ENCODE measurements around the gene OPHN1. TPM values are rescaled to one million over a fixed set of nuclear protein-coding genes. Genes with fewer than 3 reads are reported as not detected.

OPHN1 gene
- total RNA-seq = not detected
- 0.11 TPM for polyA plus RNA-seq (2013, experiment 1 of 2)
- polyA plus RNA-seq (2013, experiment 2 of 2) = 0.34 TPM
- 0 to 1.3 (median 0.27) reads per million in 172 experiments for total RNA-seq

GRCh38 chrX:68433155-68433980 is at the start of gene OPHN1:
TSS of gene OPHN1 (minus strand) at chrX:68433495. CDS start at chrX:68433020, 475 bp downstream.
- Histone ChIP-seq H3K36me3 (ENCODE audit: insufficient read depth, low read length) (no peaks in the 10 kb centered on the region), H3K27ac (ENCODE audit: low read depth in 1 of 2, low read length in 2 of 2) (no peak within 1 kb of the TSS), H3K9me3 (ENCODE audit: control insufficient read depth in 1 of 2, insufficient read depth in 1 of 2, low read length in 2 of 2) (peaks cover 0 to 5% of the 10 kb centered on the region in 2 experiments), H3K4me3 (ENCODE audit: low read length) (peak within 1 kb of the TSS; percentile 58), H3K27me3 (ENCODE audit: control insufficient read depth in 1 of 2, insufficient read depth in 2 of 2, low read length in 2 of 2) (peaks cover 14 to 32% of the 10 kb centered on the region in 2 experiments), H3K4me1 (ENCODE audit: insufficient read depth, low read length) (peaks cover 11% of the 10 kb centered on the region)
- no peak for TF ChIP-seq CTCF (IDR thresholded peaks at IDR 0.05)
- intact Hi-C loops (cut with DNase I, micrococcal nuclease) = no loop called here
- ATAC-seq (ENCODE audit: poor library complexity) (no peak), DNase-seq (peak in 4 of 14 experiments; percentile 1 to 31 (median 8))
- H3K9me3 Mint-ChIP-seq = no peaks in the 10 kb centered on the region
- no peak within 1 kb of the TSS for H3K27ac Mint-ChIP-seq
- no peaks in the 10 kb centered on the region for H3K4me1 Mint-ChIP-seq (ENCODE audit: low read depth)
- peaks cover 57% of the 10 kb centered on the region for H3K27me3 Mint-ChIP-seq
- POLR2A ChIA-PET = no interaction called here
- no peaks in the 10 kb centered on the region for H3K36me3 Mint-ChIP-seq (ENCODE audit: low read depth)
- CTCF ChIA-PET = no interaction called here
- peak within 1 kb of the TSS; percentile 87 for H3K4me3 Mint-ChIP-seq

- CTCF ChIA-PET = no interaction called here
- DNase-seq (no peak), ATAC-seq (ENCODE audit: poor library complexity) (no peak)
- POLR2A ChIA-PET = no interaction called here
- H3K27ac Mint-ChIP-seq = no peak overlapping the region
- Histone ChIP-seq H3K9me3 (ENCODE audit: control insufficient read depth in 1 of 2, insufficient read depth in 1 of 2, low read length in 2 of 2) (no peaks in the 10 kb centered on the region), H3K36me3 (ENCODE audit: insufficient read depth, low read length) (no peaks in the 10 kb centered on the region), H3K27ac (ENCODE audit: low read depth in 1 of 2, low read length in 2 of 2) (no peak overlapping the region), H3K27me3 (ENCODE audit: control insufficient read depth in 1 of 2, insufficient read depth in 2 of 2, low read length in 2 of 2) (no peaks in the 10 kb centered on the region), H3K4me3 (ENCODE audit: low read length) (no peak overlapping the region), H3K4me1 (ENCODE audit: insufficient read depth, low read length) (no peaks in the 10 kb centered on the region)
- no peaks in the 10 kb centered on the region for H3K36me3 Mint-ChIP-seq (ENCODE audit: low read depth)
- no peaks in the 10 kb centered on the region for H3K4me1 Mint-ChIP-seq (ENCODE audit: low read depth)
- no peak overlapping the region for H3K4me3 Mint-ChIP-seq
- intact Hi-C loops (cut with DNase I, micrococcal nuclease) = no loop called here
- no peaks in the 10 kb centered on the region for H3K27me3 Mint-ChIP-seq
- H3K9me3 Mint-ChIP-seq = no peaks in the 10 kb centered on the region
- no peak for TF ChIP-seq CTCF (IDR thresholded peaks at IDR 0.05)
Measured at GRCh38 chrX:68480969-68481368, 47.7 kb upstream of the OPHN1 start.

GRCh38 chrX:68464796-68465195 is 31.5 kb upstream of the OPHN1 start:
- Mint-ChIP-seq H3K27ac (no peak overlapping the region), H3K27me3 (no peaks in the 10 kb centered on the region), H3K9me3 (no peaks in the 10 kb centered on the region), H3K36me3 (ENCODE audit: low read depth) (no peaks in the 10 kb centered on the region), H3K4me1 (ENCODE audit: low read depth) (no peaks in the 10 kb centered on the region), H3K4me3 (no peak overlapping the region)
- Histone ChIP-seq H3K4me1 (ENCODE audit: insufficient read depth, low read length) (no peaks in the 10 kb centered on the region), H3K36me3 (ENCODE audit: insufficient read depth, low read length) (no peaks in the 10 kb centered on the region), H3K4me3 (ENCODE audit: low read length) (no peak overlapping the region), H3K27ac (ENCODE audit: low read depth in 1 of 2, low read length in 2 of 2) (no peak overlapping the region), H3K27me3 (ENCODE audit: control insufficient read depth in 1 of 2, insufficient read depth in 2 of 2, low read length in 2 of 2) (no peaks in the 10 kb centered on the region), H3K9me3 (ENCODE audit: control insufficient read depth in 1 of 2, insufficient read depth in 1 of 2, low read length in 2 of 2) (no peaks in the 10 kb centered on the region)
- no peak for DNase-seq
- ATAC-seq (ENCODE audit: poor library complexity) = no peak
- no peak for TF ChIP-seq CTCF (IDR thresholded peaks at IDR 0.05)
- intact Hi-C loops (cut with DNase I, micrococcal nuclease) = loop anchor here in 1 of 2 experiments (10.0 kb wide), 1 partner anchor 270 kb away; no protein-coding TSS in a partner anchor
- ChIA-PET CTCF (no interaction called here), POLR2A (no interaction called here)
